Gastrocnemius medialis (tissue), 4 donors: ENCODE data around the gene LMO7.
"Not testable (repeated sequence)": the region's sequence is repeated elsewhere in the genome, so short reads cannot be mapped to it uniquely, and the experiment has no call there.

Experiments
- CTCF ChIP-seq, 5 experiments: fragments of 450-650 bp in 3 of 5; fragments of 200-600 bp in 2 of 5; sonication (generic) in 2 of 5; IDR thresholded peaks in 4 of 5; conservative IDR thresholded peaks in 1 of 5; 1 replicate in 4 of 5; 2 replicates in 1 of 5; pipeline ENCODE4 v1.5.1; 2016 to 2019; ENCODE audit warnings: antibody characterized with exemption in 5 of 5, mild to moderate bottlenecking in 3 of 5, moderate library complexity in 3 of 5
- POLR2A ChIP-seq, 2 donors: fragments of 450-650 bp; IDR thresholded peaks; one replicate each; pipeline ENCODE4 v1.6.1; 2017; ENCODE audit warnings: antibody characterized with exemption in 2 of 2, mild to moderate bottlenecking in 2 of 2, moderate library complexity in 2 of 2

DNA sequence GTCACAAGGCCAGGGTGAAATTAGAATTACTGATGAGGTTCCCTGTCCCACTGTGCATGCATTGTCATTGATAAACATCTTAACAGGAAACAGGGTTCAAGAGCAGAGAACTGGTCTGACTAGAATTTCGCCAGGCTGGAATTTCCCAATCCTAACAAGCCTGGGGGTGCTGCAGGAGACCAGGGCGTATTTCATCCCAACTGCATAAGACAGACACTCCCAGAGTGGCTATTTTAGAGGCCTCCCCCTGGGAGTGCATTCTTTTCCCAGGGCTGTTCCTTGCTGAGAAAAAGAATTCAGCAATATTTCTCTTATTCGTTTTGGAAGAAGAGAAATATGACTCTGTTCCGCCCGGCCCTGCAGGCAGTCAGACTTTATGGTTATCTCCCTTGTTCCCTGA is 144.0 kb downstream of the LMO7 start:
- TF ChIP-seq POLR2A (IDR thresholded peaks at IDR 0.05); CTCF (IDR thresholded peaks at IDR 0.05 in 4 of 5, conservative IDR thresholded peaks at IDR 0.05 in 1 of 5): not testable (repeated sequence)
